Thoracic aorta (tissue), 2 donors: ENCODE results near the gene PRSS56. TPM values are rescaled to one million over a fixed set of nuclear protein-coding genes. Genes with fewer than 3 reads are reported as not detected.

ENCODE experiments used
- ATAC-seq: fragments of 150-250 bp; one replicate; pipeline ENCODE4 v1.8.0; 2017; ENCODE audit warnings: low read depth; ENCODE audit not compliant: insufficient number of reproducible peaks, low FRiP score
- DNase-seq: peaks from one replicate; pipeline ENCODE4 v3.0.0-alpha.2; 2020; ENCODE audit warnings: low spot score
- H3K27ac ChIP-seq, 2 donors: fragments of 200-600 bp; sonication (generic); 1 replicate in 1 of 2; 2 replicates in 1 of 2; pipeline ENCODE4 v1.5.1; 2016; ENCODE audit warnings: mild to moderate bottlenecking in 2 of 2, moderate library complexity in 2 of 2
- H3K27me3 ChIP-seq: fragments of 200-600 bp; sonication (generic); replicated peaks from 2 replicates; pipeline ENCODE4 v1.6.0; 2016; ENCODE audit warnings: mild to moderate bottlenecking; ENCODE audit not compliant: insufficient read depth
- H3K36me3 ChIP-seq: fragments of 200-600 bp; sonication (generic); one replicate; pipeline ENCODE4 v1.5.1; 2016
- H3K4me1 ChIP-seq, 2 donors: fragments of 200-600 bp; sonication (generic); 1 replicate in 1 of 2; 2 replicates in 1 of 2; pipeline versions ENCODE4 v1.5.1 to v1.6.0; 2016; ENCODE audit warnings: low read depth in 2 of 2, mild to moderate bottlenecking in 1 of 2; ENCODE audit not compliant: control insufficient read depth in 1 of 2
- H3K4me3 ChIP-seq: fragments of 200-600 bp; sonication (generic); 2 replicates; pipeline ENCODE4 v1.5.1; 2016; ENCODE audit warnings: mild to moderate bottlenecking
- H3K9me3 ChIP-seq: fragments of 200-600 bp; sonication (generic); 2 replicates; pipeline ENCODE4 v1.5.1; 2016
- total RNA-seq, 2 donors: library from RNA; depleted of rRNA; stranded (reverse); fragments of >200 nt; gene quantifications; one replicate each; pipeline versions ENCODE4 v1.1.0 to v1.2.3, GENCODE V29; 2016
- TF ChIP-seq, protein P1 (sequence below): fragments of 200-600 bp; sonication (generic); IDR thresholded peaks from one replicate; pipeline ENCODE4 v1.5.1; 2019; ENCODE audit warnings: antibody characterized with exemption

The PRSS56 gene
- total RNA-seq, 2 donors from 2014 or later = not detected

DNA sequence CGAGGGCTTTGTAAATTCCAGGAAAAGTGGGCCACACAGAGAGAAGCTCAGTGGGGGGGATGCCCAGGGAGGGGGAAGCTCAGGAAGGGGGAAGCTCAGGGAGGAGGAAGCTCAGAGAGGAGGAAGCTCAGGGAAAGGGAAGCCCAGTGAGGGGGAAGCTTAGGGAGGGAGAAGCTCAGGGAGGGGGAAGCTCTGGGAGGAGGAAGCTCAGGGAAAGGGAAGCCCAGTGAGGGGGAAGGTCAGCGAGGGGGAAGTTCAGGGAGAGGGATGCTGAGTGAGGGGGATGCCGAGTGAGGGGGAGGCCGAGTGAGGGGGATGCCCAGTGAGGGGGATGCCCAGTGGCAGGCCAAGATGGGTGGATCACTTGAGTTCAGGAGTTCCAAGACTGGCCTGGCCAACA, 18.5 kb downstream of the PRSS56 start:
- TF ChIP-seq, protein P1, sequence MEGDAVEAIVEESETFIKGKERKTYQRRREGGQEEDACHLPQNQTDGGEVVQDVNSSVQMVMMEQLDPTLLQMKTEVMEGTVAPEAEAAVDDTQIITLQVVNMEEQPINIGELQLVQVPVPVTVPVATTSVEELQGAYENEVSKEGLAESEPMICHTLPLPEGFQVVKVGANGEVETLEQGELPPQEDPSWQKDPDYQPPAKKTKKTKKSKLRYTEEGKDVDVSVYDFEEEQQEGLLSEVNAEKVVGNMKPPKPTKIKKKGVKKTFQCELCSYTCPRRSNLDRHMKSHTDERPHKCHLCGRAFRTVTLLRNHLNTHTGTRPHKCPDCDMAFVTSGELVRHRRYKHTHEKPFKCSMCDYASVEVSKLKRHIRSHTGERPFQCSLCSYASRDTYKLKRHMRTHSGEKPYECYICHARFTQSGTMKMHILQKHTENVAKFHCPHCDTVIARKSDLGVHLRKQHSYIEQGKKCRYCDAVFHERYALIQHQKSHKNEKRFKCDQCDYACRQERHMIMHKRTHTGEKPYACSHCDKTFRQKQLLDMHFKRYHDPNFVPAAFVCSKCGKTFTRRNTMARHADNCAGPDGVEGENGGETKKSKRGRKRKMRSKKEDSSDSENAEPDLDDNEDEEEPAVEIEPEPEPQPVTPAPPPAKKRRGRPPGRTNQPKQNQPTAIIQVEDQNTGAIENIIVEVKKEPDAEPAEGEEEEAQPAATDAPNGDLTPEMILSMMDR = no peak
- H3K27me3 ChIP-seq = no peaks in the 10 kb centered on the region
- H3K36me3 ChIP-seq = no peaks in the 10 kb centered on the region
- DNase-seq = no peak
- ATAC-seq = no peak
- no peak overlapping the region for H3K4me3 ChIP-seq
- H3K27ac ChIP-seq = no peak overlapping the region
- peaks cover 3% of the 10 kb centered on the region for H3K9me3 ChIP-seq
- no peaks in the 10 kb centered on the region for H3K4me1 ChIP-seq

DNA sequence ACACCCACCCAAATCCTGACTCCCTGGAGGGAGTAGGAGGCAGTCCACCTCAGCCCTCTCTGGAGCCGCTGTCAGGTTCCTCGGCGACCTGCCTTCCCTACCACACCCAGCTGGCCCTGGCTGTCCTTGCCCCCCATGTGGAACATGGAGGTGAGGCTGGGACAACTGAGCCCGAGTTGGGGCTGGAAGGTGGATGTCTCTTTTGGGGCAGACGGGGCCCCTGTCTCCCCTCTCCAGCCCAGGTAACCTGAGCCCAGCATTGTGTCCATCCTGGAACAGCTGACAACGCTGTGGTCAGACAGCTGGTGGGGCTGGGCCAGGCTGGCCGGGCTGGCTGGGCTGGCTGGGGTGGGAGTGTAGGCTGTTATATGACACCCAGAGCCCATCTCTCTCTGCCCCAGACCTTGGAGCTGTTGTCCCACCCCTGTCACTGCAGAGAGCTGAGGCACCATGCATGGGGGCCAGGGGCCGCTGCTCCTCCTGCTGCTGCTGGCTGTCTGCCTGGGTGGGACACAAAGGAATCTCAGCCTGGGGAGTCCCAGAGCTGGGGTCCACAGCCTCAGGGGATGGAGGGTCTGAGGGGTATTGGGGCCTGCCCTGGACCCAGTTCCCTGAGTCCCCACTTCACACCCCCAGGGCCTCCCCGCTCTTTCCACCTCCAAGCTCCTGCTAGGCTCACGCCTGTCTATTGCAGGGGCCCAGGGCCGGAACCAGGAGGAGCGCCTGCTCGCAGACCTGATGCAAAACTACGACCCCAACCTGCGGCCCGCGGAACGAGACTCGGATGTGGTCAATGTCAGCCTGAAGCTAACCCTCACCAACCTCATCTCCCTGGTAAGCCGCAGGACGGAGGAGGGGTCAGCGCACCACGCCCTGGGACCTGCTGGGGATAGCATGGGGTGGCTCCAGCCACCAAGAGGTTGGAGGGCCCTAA, 19.4 kb downstream of the PRSS56 start, which contains the start of gene CHRNG:
TSS of gene CHRNG (plus strand) at position 395 of the 934 bp plus-strand sequence. CDS start at position 451, 56 bp downstream.
- no peaks in the 10 kb centered on the region for H3K4me1 ChIP-seq
- H3K4me3 ChIP-seq = no peak within 1 kb of the TSS
- DNase-seq (no peak), ATAC-seq (no peak)
- H3K36me3 ChIP-seq = no peaks in the 10 kb centered on the region
- H3K27me3 ChIP-seq = no peaks in the 10 kb centered on the region
- peaks cover 3% of the 10 kb centered on the region for H3K9me3 ChIP-seq
- TF ChIP-seq, protein P1 = no peak
- H3K27ac ChIP-seq = no peak within 1 kb of the TSS

DNA sequence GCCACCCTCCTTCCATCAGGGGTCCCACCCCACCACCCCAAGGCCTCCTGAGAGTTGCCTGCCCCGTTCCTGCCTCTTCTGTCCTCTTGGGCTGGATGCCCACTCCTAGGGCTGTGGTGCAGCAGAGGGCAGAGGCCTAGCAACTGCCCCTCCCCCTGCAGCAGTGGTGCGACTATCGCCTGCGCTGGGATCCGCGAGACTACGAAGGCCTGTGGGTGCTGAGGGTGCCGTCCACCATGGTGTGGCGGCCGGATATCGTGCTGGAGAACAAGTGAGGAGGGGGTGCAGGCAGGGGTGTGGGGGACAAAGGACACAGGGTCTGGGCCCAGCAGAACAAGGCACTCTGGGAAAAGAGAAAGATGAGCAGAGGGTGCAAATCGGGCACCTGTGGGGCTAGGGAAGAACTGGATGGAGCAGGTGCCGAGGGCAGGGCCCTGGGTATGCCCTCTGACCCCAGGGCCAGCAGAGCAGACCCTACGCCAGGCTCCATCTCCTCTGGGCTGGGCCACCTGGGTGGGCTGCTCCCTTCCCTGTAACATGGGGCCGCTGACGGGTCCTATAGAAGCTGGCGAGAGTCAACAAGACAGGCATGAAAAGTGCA, 20.4 kb downstream of the PRSS56 start:
- TF ChIP-seq, protein P1 = no peak
- peaks cover 3% of the 10 kb centered on the region for H3K9me3 ChIP-seq
- no peaks in the 10 kb centered on the region for H3K4me1 ChIP-seq
- no peak for ATAC-seq
- H3K27me3 ChIP-seq = no peaks in the 10 kb centered on the region
- no peak overlapping the region for H3K27ac ChIP-seq
- no peaks in the 10 kb centered on the region for H3K36me3 ChIP-seq
- no peak overlapping the region for H3K4me3 ChIP-seq
- no peak for DNase-seq

DNA sequence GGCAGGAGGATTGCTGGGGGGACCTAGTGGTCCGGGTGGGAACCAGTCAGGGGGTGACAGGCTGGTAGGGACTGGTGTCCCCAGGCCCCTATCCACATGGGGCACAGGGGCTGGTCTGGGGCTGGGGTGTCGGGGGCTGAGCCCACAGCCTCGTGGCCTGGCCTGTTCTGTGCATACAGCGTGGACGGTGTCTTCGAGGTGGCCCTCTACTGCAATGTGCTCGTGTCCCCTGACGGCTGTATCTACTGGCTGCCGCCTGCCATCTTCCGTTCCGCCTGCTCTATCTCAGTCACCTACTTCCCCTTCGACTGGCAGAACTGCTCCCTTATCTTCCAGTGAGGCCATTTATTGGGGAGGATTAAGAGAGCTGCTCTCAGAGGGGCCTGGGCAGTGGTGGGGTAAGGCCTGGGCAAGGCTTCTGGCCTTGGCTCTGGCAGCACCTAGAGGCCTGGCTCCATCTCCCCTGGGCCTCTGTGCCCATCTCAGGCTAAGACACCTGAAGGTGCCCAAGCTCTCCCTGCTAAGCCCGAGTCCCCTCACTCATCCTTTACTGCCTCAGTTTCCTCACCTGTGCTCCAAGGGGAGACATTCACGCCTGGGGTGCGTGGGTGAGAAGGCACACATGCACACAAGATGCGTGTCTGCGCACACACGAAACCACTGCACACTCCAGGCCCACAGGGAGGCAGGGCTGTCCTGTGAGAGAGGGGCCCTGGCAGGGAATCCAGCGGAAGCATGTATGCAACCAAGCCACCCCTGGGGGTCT, 21.2 kb downstream of the PRSS56 start:
- Histone ChIP-seq H3K36me3 (no peaks in the 10 kb centered on the region), H3K27ac (no peak overlapping the region), H3K27me3 (no peaks in the 10 kb centered on the region), H3K9me3 (no peaks in the 10 kb centered on the region), H3K4me3 (no peak overlapping the region), H3K4me1 (no peaks in the 10 kb centered on the region)
- ATAC-seq = no peak
- TF ChIP-seq, protein P1 = no peak
- no peak for DNase-seq
